CD1c-positive myeloid dendritic cell (primary cell): ENCODE data around the gene ABHD16B.
A peak's percentile ranks its signal among the peaks of the same experiment; 100 is the strongest.
"Not testable (repeated sequence)": the region's sequence is repeated elsewhere in the genome, so short reads cannot be mapped to it uniquely, and the experiment has no call there.

Source experiments
- DNase-seq: peaks from one replicate; pipeline ENCODE4 v3.0.0-alpha.2; 2016; ENCODE audit errors: extremely low spot score

Gene ABHD16B

GRCh38 chr20:63877755-63878470, 16.6 kb downstream of the ABHD16B start:
- no peak for DNase-seq

GRCh38 chr20:63878899-63879663, 17.8 kb downstream of the ABHD16B start:
- no peak for DNase-seq

GRCh38 chr20:63880901-63881300, 19.6 kb downstream of the ABHD16B start:
- not testable (repeated sequence) for DNase-seq

GRCh38 chr20:63881451-63882226, 20.3 kb downstream of the ABHD16B start:
- no peak for DNase-seq

GRCh38 chr20:63882257-63883200, 21.2 kb downstream of the ABHD16B start:
- DNase-seq = no peak

GRCh38 chr20:63883201-63883593, 21.9 kb downstream of the ABHD16B start:
- DNase-seq = no peak

- no peak for DNase-seq
Measured at GRCh38 chr20:63884506-63885263, 23.4 kb downstream of the ABHD16B start.

GRCh38 chr20:63885264-63886053, 24.2 kb downstream of the ABHD16B start:
- no peak for DNase-seq

GRCh38 chr20:63886054-63886419, 24.7 kb downstream of the ABHD16B start:
- DNase-seq = no peak

GRCh38 chr20:63886921-63887320, 25.6 kb downstream of the ABHD16B start:
- DNase-seq = no peak

GRCh38 chr20:63889241-63890200, 28.2 kb downstream of the ABHD16B start:
- DNase-seq = peak; percentile 57

GRCh38 chr20:63890201-63890576, 28.9 kb downstream of the ABHD16B start:
- no peak for DNase-seq

GRCh38 chr20:63890616-63891015, 29.3 kb downstream of the ABHD16B start:
- no peak for DNase-seq

GRCh38 chr20:63891061-63892002, 30.0 kb downstream of the ABHD16B start:
- DNase-seq = no peak

GRCh38 chr20:63892402-63892801, 31.1 kb downstream of the ABHD16B start:
- DNase-seq = no peak

- DNase-seq = no peak
Measured at GRCh38 chr20:63893999-63894357, 32.7 kb downstream of the ABHD16B start.

- DNase-seq = peak; percentile 98
Measured at GRCh38 chr20:63894358-63895201, 33.3 kb downstream of the ABHD16B start, which contains the start of gene DNAJC5. Gene DNAJC5 (plus strand): TSS chr20:63895126. CDS start chr20:63928346, 33,220 bp downstream.
